Duodenal mucosa (tissue), 2 donors: Measurements from ENCODE around the gene RTN4IP1.

ENCODE experiments used
- H3K27ac ChIP-seq: one replicate; pipeline ENCODE4 v1.7.0; 2013; ENCODE audit warnings: low read depth, low read length
- H3K27me3 ChIP-seq, 2 donors: one replicate each; pipeline ENCODE4 v1.7.0; 2013; ENCODE audit warnings: low read length in 2 of 2, control low read depth in 1 of 2; ENCODE audit not compliant: insufficient read depth in 2 of 2, control insufficient read depth in 1 of 2
- H3K36me3 ChIP-seq, 2 donors: one replicate each; pipeline ENCODE4 v1.7.0; 2013; ENCODE audit warnings: low read length in 2 of 2, control low read depth in 1 of 2; ENCODE audit not compliant: insufficient read depth in 2 of 2, control insufficient read depth in 1 of 2
- H3K4me1 ChIP-seq, 2 donors: one replicate each; pipeline ENCODE4 v1.7.0; 2013; ENCODE audit warnings: low read length in 2 of 2, control low read depth in 1 of 2; ENCODE audit not compliant: insufficient read depth in 2 of 2, control insufficient read depth in 1 of 2
- H3K4me3 ChIP-seq, 2 donors: one replicate each; pipeline ENCODE4 v1.7.0; 2013; ENCODE audit warnings: low read length in 2 of 2, low read depth in 1 of 2
- H3K9ac ChIP-seq, 2 donors: one replicate each; pipeline ENCODE4 v1.7.0; 2013; ENCODE audit warnings: low read length in 2 of 2, low read depth in 1 of 2
- H3K9me3 ChIP-seq, 2 donors: one replicate each; pipeline ENCODE4 v1.7.0; 2013; ENCODE audit warnings: low read length in 2 of 2, control low read depth in 1 of 2; ENCODE audit not compliant: control insufficient read depth in 1 of 2

RTN4IP1 gene

GRCh38 chr6:106527979-106528378 lies 101.3 kb downstream of the RTN4IP1 start:
- H3K9me3 ChIP-seq = no peaks in the 10 kb centered on the region
- no peaks in the 10 kb centered on the region for H3K27me3 ChIP-seq
- H3K9ac ChIP-seq = no peak overlapping the region
- H3K4me3 ChIP-seq = no peak overlapping the region
- peaks cover 4 to 12% of the 10 kb centered on the region in 2 donors for H3K4me1 ChIP-seq
- H3K27ac ChIP-seq = no peak overlapping the region
- peaks cover 4 to 19% of the 10 kb centered on the region in 2 donors for H3K36me3 ChIP-seq

DNA sequence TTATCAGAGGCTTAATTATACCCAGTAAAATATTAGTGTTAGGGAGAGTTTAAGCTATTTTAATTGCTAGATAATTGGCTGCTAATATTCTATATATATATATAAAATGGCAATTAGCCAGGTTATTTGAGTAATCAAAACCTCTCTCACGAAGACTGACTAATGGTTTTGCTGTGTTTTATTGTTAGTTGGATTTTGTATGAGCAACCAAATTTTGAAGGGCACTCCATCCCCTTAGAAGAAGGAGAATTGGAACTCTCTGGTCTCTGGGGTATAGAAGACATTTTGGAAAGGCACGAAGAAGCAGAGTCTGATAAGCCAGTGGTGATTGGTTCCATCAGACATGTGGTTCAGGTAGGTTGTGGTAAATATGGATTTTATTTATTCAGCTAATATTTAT lies 102.2 kb downstream of the RTN4IP1 start:
- Histone ChIP-seq H3K4me3 (no peak overlapping the region), H3K36me3 (peaks cover 4 to 19% of the 10 kb centered on the region in 2 donors), H3K27ac (no peak overlapping the region), H3K4me1 (peaks cover 4 to 18% of the 10 kb centered on the region in 2 donors), H3K9me3 (no peaks in the 10 kb centered on the region), H3K27me3 (no peaks in the 10 kb centered on the region), H3K9ac (no peak overlapping the region)

DNA sequence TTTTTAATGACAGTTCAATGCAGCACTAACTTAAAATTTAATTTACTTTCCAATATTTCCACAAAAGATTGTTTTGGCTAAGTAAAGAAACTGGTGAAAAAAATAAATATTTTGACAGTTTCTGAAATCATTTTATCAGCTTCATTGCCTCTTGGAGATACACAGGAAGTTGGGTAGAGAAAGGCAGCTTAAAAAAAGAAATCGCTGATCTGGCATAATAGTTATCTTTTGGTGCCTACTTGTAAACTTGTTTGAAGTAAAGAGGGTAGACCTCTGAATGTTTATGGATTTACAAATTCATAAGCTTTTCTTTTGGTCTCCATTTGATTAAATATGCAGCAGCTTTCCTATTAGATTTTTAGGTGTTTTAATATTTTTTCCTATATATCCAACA lies 103.4 kb downstream of the RTN4IP1 start:
- Histone ChIP-seq H3K36me3 (peaks cover 7 to 11% of the 10 kb centered on the region in 2 donors), H3K9ac (no peak overlapping the region), H3K27me3 (no peaks in the 10 kb centered on the region), H3K9me3 (no peaks in the 10 kb centered on the region), H3K4me1 (peaks cover 8 to 25% of the 10 kb centered on the region in 2 donors), H3K27ac (no peak overlapping the region), H3K4me3 (no peak overlapping the region)

GRCh38 chr6:106525107-106525881 lies 104.0 kb downstream of the RTN4IP1 start:
- Histone ChIP-seq H3K36me3 (peaks cover 7 to 13% of the 10 kb centered on the region in 2 donors), H3K4me1 (peaks cover 12 to 28% of the 10 kb centered on the region in 2 donors), H3K9ac (peak overlapping the region; percentile 20 to 21), H3K27ac (no peak overlapping the region), H3K4me3 (peak overlapping the region; percentile 56 to 58), H3K27me3 (no peaks in the 10 kb centered on the region), H3K9me3 (no peaks in the 10 kb centered on the region)

DNA sequence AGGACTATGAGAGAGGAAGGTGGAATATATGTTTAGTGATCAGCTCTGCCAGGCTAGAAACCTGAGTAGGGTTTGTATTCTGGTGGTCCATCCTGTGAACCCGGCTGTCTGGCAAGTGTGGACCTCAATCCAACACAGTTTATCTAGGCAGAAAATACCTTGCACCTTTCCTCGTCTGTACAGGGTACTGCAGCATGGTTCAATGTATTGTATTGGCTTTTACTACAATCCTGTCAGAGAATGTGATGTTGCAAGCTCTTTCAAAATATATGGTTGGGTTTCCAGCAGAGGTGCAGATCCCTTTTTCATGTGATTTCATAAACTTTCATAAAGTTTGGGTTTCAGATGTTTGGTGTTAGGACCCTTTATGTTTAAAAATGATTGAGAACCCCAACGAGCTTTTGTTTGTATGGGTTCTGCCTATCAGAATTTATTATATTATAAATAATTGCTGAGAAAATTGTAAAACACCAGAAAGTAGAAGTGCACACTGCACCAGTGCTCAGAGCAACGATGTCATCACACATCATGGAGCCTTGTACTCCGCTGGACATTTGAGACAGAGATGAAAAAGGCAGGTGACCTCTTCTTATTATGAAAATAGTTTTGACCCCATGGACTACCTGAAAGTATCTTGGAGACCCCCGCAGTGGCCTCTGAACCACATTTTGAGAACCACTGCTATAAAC lies 106.6 kb downstream of the RTN4IP1 start:
- H3K9me3 ChIP-seq = no peaks in the 10 kb centered on the region
- H3K9ac ChIP-seq = peak overlapping the region in 1 of 2 donors; percentile 42
- H3K27ac ChIP-seq = no peak overlapping the region
- peaks cover 20 to 30% of the 10 kb centered on the region in 2 donors for H3K4me1 ChIP-seq
- H3K36me3 ChIP-seq = peaks cover 7 to 17% of the 10 kb centered on the region in 2 donors
- H3K27me3 ChIP-seq = no peaks in the 10 kb centered on the region
- peak overlapping the region; percentile 25 to 48 for H3K4me3 ChIP-seq
